HepG2 (cell line): ENCODE results near the gene SLC9A8. TPM values are rescaled to one million over a fixed set of nuclear protein-coding genes. Genes with fewer than 3 reads are reported as not detected.

Experiments
- CHD4 ChIP-seq: fragments of 200-600 bp; sonication (generic); IDR thresholded peaks from 2 replicates; pipeline ENCODE4 v1.7.0; 2017; ENCODE audit warnings: mild to moderate bottlenecking, low read length, borderline replicate concordance
- ETV6 ChIP-seq: sonication (generic); formaldehyde crosslinking; conservative IDR thresholded peaks from 2 replicates; pipeline ENCODE4 v1.4.0; 2020; ENCODE audit warnings: missing genetic modification reagents
- MTERF4 ChIP-seq: sonication (generic); formaldehyde crosslinking; IDR thresholded peaks from 2 replicates; pipeline ENCODE4 v1.8.0; 2023; ENCODE audit warnings: mild to moderate bottlenecking, missing genetic modification reagents
- ZFP36L1 ChIP-seq: sonication (generic); formaldehyde crosslinking; IDR thresholded peaks from 2 replicates; pipeline ENCODE4 v1.8.0; 2022; ENCODE audit warnings: mild to moderate bottlenecking, missing genetic modification reagents, moderate library complexity
- ZNF280B ChIP-seq: sonication (generic); formaldehyde crosslinking; IDR thresholded peaks from 2 replicates; pipeline ENCODE4 v1.5.0; 2020; ENCODE audit warnings: missing genetic modification reagents, mild to moderate bottlenecking, borderline replicate concordance
- ZNF563 ChIP-seq: sonication (generic); formaldehyde crosslinking; IDR thresholded peaks from 2 replicates; pipeline ENCODE4 v1.8.0; 2022; ENCODE audit warnings: mild to moderate bottlenecking, moderate library complexity, missing genetic modification reagents
- ZNF790 ChIP-seq: sonication (generic); formaldehyde crosslinking; IDR thresholded peaks from 2 replicates; pipeline ENCODE4 v1.8.0; 2022; ENCODE audit warnings: missing genetic modification reagents, mild to moderate bottlenecking, borderline replicate concordance
- polyA plus RNA-seq, 8 experiments: library from polyadenylated mRNA; depleted of rRNA in 3 of 8; stranded (reverse) in 7 of 8; unstranded in 1 of 8; fragments of >200 nt; fragmentation: Illumina TruSeq in 4 of 8; extraction: Trizol in 4 of 8; gene quantifications; 2 replicates each; pipeline versions ENCODE4 v1.2.1 to v1.2.3, GENCODE V29; 2011 to 2016; ENCODE audit warnings: low read depth in 4 of 8, missing spikeins in 1 of 8, mixed read lengths in 1 of 8; ENCODE audit not compliant: insufficient read depth in 1 of 8
- total RNA-seq, 5 experiments: library from RNA; depleted of rRNA; stranded (reverse); fragments of >200 nt; fragmentation: Illumina TruSeq; extraction: Trizol; gene quantifications; 2 replicates each; pipeline ENCODE4 v1.2.3, GENCODE V29; 2016; ENCODE audit warnings: low read depth in 1 of 5
- TF ChIP-seq, protein P1 (sequence below): sonication (generic); formaldehyde crosslinking; IDR thresholded peaks from 2 replicates; pipeline ENCODE4 v1.8.1; 2023; ENCODE audit warnings: mild to moderate bottlenecking, missing genetic modification reagents
- TF ChIP-seq, protein P2 (sequence below): sonication (generic); formaldehyde crosslinking; IDR thresholded peaks from 2 replicates; pipeline ENCODE4 v1.9.0; 2021; ENCODE audit warnings: mild to moderate bottlenecking, missing genetic modification reagents
- TF ChIP-seq, protein P3 (sequence below): sonication (generic); formaldehyde crosslinking; IDR thresholded peaks from 2 replicates; pipeline ENCODE4 v1.4.0; 2020; ENCODE audit warnings: mild to moderate bottlenecking, missing genetic modification reagents

Gene SLC9A8
- total and polyA plus RNA-seq, 2 of the 13 experiments (the other 11 are each of a cell fraction or from before 2014, with no cell fraction given), result 4.1 to 7.4 TPM

DNA sequence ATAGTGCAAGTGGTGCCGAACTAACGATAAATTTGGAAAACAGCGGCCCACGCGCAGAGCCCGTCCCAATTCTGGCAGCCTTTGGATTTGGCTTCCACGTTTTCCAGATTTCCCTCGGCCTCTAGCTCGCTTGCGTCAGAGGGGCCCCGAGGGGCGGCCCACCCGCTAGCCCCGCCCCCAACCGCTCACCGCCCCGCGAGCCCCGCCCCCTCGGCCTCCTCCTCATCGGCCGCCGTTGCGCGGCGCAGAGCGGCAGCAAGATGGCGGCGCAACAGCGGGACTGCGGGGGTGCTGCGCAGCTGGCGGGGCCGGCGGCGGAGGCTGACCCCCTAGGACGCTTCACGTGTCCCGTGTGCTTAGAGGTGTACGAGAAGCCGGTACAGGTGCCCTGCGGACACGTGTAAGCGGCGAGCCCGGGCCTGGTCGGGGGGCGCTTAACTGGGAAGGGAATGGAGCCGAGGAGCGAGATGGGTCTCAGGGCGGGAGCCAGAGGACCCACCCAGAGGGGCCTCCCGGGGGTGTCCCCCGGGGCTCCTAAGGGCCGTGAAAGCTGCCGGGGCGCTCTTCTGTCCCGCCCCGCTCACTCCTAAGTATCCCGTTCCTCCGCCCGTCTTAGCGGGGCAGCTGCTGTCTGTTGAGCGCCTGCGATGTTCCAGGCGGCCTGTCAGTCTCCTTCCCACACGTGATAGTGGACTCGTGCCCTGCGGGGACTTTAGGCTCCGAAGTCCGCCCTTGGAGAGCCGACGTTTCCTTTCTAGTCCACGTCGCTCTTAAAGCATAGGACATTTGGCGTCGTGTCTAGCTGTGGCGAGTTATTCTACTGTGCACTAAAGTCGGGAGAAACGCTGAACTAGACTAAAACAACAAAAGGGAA is 123.8 kb downstream of the SLC9A8 start, which contains the start of gene RNF114 (continued):
- TF ChIP-seq, protein P1, sequence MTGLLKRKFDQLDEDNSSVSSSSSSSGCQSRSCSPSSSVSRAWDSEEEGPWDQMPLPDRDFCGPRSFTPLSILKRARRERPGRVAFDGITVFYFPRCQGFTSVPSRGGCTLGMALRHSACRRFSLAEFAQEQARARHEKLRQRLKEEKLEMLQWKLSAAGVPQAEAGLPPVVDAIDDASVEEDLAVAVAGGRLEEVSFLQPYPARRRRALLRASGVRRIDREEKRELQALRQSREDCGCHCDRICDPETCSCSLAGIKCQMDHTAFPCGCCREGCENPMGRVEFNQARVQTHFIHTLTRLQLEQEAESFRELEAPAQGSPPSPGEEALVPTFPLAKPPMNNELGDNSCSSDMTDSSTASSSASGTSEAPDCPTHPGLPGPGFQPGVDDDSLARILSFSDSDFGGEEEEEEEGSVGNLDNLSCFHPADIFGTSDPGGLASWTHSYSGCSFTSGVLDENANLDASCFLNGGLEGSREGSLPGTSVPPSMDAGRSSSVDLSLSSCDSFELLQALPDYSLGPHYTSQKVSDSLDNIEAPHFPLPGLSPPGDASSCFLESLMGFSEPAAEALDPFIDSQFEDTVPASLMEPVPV (CRISPR knock-in tag), result peak; percentile 61; the same call in 1 of the 2 replicates
- TF ChIP-seq MTERF4, result peak; percentile 21
- TF ChIP-seq ZFP36L1 (CRISPR knock-in tag), result 0 out of 2 replicates have a peak, but pooled peaks have one; percentile 55
- no peak for TF ChIP-seq CHD4
- peak; percentile 87; the same call in 1 of the 2 replicates for TF ChIP-seq ZNF563
- TF ChIP-seq ZNF790 (CRISPR knock-in tag), result no peak; the same call in 1 of the 2 replicates
- TF ChIP-seq, protein P2, sequence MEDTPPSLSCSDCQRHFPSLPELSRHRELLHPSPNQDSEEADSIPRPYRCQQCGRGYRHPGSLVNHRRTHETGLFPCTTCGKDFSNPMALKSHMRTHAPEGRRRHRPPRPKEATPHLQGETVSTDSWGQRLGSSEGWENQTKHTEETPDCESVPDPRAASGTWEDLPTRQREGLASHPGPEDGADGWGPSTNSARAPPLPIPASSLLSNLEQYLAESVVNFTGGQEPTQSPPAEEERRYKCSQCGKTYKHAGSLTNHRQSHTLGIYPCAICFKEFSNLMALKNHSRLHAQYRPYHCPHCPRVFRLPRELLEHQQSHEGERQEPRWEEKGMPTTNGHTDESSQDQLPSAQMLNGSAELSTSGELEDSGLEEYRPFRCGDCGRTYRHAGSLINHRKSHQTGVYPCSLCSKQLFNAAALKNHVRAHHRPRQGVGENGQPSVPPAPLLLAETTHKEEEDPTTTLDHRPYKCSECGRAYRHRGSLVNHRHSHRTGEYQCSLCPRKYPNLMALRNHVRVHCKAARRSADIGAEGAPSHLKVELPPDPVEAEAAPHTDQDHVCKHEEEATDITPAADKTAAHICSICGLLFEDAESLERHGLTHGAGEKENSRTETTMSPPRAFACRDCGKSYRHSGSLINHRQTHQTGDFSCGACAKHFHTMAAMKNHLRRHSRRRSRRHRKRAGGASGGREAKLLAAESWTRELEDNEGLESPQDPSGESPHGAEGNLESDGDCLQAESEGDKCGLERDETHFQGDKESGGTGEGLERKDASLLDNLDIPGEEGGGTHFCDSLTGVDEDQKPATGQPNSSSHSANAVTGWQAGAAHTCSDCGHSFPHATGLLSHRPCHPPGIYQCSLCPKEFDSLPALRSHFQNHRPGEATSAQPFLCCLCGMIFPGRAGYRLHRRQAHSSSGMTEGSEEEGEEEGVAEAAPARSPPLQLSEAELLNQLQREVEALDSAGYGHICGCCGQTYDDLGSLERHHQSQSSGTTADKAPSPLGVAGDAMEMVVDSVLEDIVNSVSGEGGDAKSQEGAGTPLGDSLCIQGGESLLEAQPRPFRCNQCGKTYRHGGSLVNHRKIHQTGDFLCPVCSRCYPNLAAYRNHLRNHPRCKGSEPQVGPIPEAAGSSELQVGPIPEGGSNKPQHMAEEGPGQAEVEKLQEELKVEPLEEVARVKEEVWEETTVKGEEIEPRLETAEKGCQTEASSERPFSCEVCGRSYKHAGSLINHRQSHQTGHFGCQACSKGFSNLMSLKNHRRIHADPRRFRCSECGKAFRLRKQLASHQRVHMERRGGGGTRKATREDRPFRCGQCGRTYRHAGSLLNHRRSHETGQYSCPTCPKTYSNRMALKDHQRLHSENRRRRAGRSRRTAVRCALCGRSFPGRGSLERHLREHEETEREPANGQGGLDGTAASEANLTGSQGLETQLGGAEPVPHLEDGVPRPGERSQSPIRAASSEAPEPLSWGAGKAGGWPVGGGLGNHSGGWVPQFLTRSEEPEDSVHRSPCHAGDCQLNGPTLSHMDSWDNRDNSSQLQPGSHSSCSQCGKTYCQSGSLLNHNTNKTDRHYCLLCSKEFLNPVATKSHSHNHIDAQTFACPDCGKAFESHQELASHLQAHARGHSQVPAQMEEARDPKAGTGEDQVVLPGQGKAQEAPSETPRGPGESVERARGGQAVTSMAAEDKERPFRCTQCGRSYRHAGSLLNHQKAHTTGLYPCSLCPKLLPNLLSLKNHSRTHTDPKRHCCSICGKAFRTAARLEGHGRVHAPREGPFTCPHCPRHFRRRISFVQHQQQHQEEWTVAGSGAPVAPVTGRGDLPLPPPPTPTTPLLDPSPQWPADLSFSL (CRISPR knock-in tag), result no peak
- TF ChIP-seq ZNF280B, result peak; percentile 86; the same call in 1 of the 2 replicates
- peak; percentile 94 for TF ChIP-seq ETV6
- TF ChIP-seq, protein P3, sequence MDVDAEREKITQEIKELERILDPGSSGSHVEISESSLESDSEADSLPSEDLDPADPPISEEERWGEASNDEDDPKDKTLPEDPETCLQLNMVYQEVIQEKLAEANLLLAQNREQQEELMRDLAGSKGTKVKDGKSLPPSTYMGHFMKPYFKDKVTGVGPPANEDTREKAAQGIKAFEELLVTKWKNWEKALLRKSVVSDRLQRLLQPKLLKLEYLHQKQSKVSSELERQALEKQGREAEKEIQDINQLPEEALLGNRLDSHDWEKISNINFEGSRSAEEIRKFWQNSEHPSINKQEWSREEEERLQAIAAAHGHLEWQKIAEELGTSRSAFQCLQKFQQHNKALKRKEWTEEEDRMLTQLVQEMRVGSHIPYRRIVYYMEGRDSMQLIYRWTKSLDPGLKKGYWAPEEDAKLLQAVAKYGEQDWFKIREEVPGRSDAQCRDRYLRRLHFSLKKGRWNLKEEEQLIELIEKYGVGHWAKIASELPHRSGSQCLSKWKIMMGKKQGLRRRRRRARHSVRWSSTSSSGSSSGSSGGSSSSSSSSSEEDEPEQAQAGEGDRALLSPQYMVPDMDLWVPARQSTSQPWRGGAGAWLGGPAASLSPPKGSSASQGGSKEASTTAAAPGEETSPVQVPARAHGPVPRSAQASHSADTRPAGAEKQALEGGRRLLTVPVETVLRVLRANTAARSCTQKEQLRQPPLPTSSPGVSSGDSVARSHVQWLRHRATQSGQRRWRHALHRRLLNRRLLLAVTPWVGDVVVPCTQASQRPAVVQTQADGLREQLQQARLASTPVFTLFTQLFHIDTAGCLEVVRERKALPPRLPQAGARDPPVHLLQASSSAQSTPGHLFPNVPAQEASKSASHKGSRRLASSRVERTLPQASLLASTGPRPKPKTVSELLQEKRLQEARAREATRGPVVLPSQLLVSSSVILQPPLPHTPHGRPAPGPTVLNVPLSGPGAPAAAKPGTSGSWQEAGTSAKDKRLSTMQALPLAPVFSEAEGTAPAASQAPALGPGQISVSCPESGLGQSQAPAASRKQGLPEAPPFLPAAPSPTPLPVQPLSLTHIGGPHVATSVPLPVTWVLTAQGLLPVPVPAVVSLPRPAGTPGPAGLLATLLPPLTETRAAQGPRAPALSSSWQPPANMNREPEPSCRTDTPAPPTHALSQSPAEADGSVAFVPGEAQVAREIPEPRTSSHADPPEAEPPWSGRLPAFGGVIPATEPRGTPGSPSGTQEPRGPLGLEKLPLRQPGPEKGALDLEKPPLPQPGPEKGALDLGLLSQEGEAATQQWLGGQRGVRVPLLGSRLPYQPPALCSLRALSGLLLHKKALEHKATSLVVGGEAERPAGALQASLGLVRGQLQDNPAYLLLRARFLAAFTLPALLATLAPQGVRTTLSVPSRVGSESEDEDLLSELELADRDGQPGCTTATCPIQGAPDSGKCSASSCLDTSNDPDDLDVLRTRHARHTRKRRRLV, result no peak
